ENCODE results near the gene SWSAP1.
"Not testable (repeated sequence)": the region's sequence is repeated elsewhere in the genome, so short reads cannot be mapped to it uniquely, and the experiment has no call there.

The SWSAP1 gene

GRCh38 chr19:11347546-11348039 is 26.9 kb upstream of the SWSAP1 start:
- H3K27me3 ChIP-seq (replicated peaks; ENCODE audit: control insufficient read depth, insufficient read depth, low read length) = no peaks in the 10 kb centered on the region
- H3K4me3 ChIP-seq (replicated peaks; ENCODE audit: low read depth, low read length) = no peak overlapping the region
- DNase-seq (ENCODE audit: extremely low read depth, insufficient read length) = no peak
- H3K36me3 ChIP-seq (ENCODE audit: control insufficient read depth, insufficient read depth, low read length) = peaks cover 1% of the 10 kb centered on the region; the same call in 1 of the 2 replicates
- no peak for TF ChIP-seq CTCF (IDR thresholded peaks at IDR 0.05; ENCODE audit: insufficient read depth, low read length, poor library complexity, severe bottlenecking)

- no peak for TF ChIP-seq CTCF (IDR thresholded peaks at IDR 0.05; ENCODE audit: insufficient read depth, low read length, poor library complexity, severe bottlenecking)
- no peak for DNase-seq (ENCODE audit: extremely low read depth, insufficient read length)
- Histone ChIP-seq H3K4me3 (replicated peaks; ENCODE audit: low read depth, low read length) (no peak overlapping the region), H3K36me3 (ENCODE audit: control insufficient read depth, insufficient read depth, low read length) (no peaks in the 10 kb centered on the region), H3K27me3 (replicated peaks; ENCODE audit: control insufficient read depth, insufficient read depth, low read length) (no peaks in the 10 kb centered on the region)
Measured at GRCh38 chr19:11349171-11349570, 25.3 kb upstream of the SWSAP1 start.

- not testable (repeated sequence) for H3K27me3 ChIP-seq (replicated peaks; ENCODE audit: control insufficient read depth, insufficient read depth, low read length); H3K4me3 ChIP-seq (replicated peaks; ENCODE audit: low read depth, low read length); DNase-seq (ENCODE audit: extremely low read depth, insufficient read length); H3K36me3 ChIP-seq (ENCODE audit: control insufficient read depth, insufficient read depth, low read length)
Measured at GRCh38 chr19:11354102-11354501, 20.4 kb upstream of the SWSAP1 start.

- Histone ChIP-seq H3K4me3 (replicated peaks; ENCODE audit: low read depth, low read length) (peak within 1 kb of the TSS; percentile 42), H3K36me3 (ENCODE audit: control insufficient read depth, insufficient read depth, low read length) (no peaks in the 10 kb centered on the region), H3K27me3 (replicated peaks; ENCODE audit: control insufficient read depth, insufficient read depth, low read length) (no peaks in the 10 kb centered on the region; the same call in 1 of the 2 replicates)
- peak; percentile 84 for DNase-seq (ENCODE audit: extremely low read depth, insufficient read length)
- no peak for TF ChIP-seq CTCF (IDR thresholded peaks at IDR 0.05; ENCODE audit: insufficient read depth, low read length, poor library complexity, severe bottlenecking)
Measured at GRCh38 chr19:11355160-11356073, 19.0 kb upstream of the SWSAP1 start, which contains the start of gene PLPPR2. PLPPR2 (plus strand) TSS chr19:11355432; CDS start chr19:11357674, 2,242 bp downstream.

GRCh38 chr19:11356074-11356397 is 18.4 kb upstream of the SWSAP1 start:
- no peak for DNase-seq (ENCODE audit: extremely low read depth, insufficient read length)
- no peak overlapping the region for H3K4me3 ChIP-seq (replicated peaks; ENCODE audit: low read depth, low read length)
- H3K36me3 ChIP-seq (ENCODE audit: control insufficient read depth, insufficient read depth, low read length) = no peaks in the 10 kb centered on the region
- no peaks in the 10 kb centered on the region; the same call in 1 of the 2 replicates for H3K27me3 ChIP-seq (replicated peaks; ENCODE audit: control insufficient read depth, insufficient read depth, low read length)
- no peak for TF ChIP-seq CTCF (IDR thresholded peaks at IDR 0.05; ENCODE audit: insufficient read depth, low read length, poor library complexity, severe bottlenecking)
